ENCODE data around the gene ENTHD1.

- TF ChIP-seq EP300 (IDR thresholded peaks at IDR 0.05) (no peak), CTCF (IDR thresholded peaks at IDR 0.05) (no peak)
Observed at GRCh38 chr22:39738746-39739145, 154.8 kb downstream of the ENTHD1 start.

Data from tibial nerve (tissue), 4 donors.